ENCODE data around the gene ZNF407. TPM values are rescaled to one million over a fixed set of nuclear protein-coding genes. Genes with fewer than 3 reads are reported as not detected.

ZNF407 gene
- total and polyA plus RNA-seq, 4 donors, result 2.8 to 34.9 (median 9.5) TPM

GRCh38 chr18:74589021-74589420, 8.6 kb upstream of the ZNF407 start:
- Histone ChIP-seq H3K27me3 (ENCODE audit: control insufficient read depth in 3 of 3, insufficient read depth in 3 of 3, low read length in 2 of 3) (peaks cover 0 to 7% (median 0%) of the 10 kb centered on the region in 3 donors), H3K36me3 (ENCODE audit: control insufficient read depth in 4 of 4, insufficient read depth in 4 of 4, low read length in 4 of 4) (peaks cover 0 to 6% (median 4%) of the 10 kb centered on the region in 4 donors), H3K4me3 (no peak overlapping the region), H3K4me1 (ENCODE audit: control insufficient read depth in 5 of 5, insufficient read depth in 5 of 5, low read length in 5 of 5) (no peaks in the 10 kb centered on the region), H3K27ac (ENCODE audit: low read depth in 1 of 2, low read length in 1 of 2) (no peak overlapping the region), H3K9me3 (ENCODE audit: control insufficient read depth in 4 of 4, insufficient read depth in 3 of 4, low read length in 3 of 4) (no peaks in the 10 kb centered on the region), H3K9ac (ENCODE audit: insufficient read depth in 1 of 2, low read length in 2 of 2) (no peak overlapping the region)
- WGBS, 2 donors, result 22 to 50% methylated on average over 6 of the region's 6 CpGs
- DNase-seq, result no peak
- ATAC-seq (ENCODE audit: insufficient read depth, low FRiP score), result no peak
- no peak for TF ChIP-seq CTCF (IDR thresholded peaks at IDR 0.05; ENCODE audit: control extremely low read depth, extremely low read depth)

DNA sequence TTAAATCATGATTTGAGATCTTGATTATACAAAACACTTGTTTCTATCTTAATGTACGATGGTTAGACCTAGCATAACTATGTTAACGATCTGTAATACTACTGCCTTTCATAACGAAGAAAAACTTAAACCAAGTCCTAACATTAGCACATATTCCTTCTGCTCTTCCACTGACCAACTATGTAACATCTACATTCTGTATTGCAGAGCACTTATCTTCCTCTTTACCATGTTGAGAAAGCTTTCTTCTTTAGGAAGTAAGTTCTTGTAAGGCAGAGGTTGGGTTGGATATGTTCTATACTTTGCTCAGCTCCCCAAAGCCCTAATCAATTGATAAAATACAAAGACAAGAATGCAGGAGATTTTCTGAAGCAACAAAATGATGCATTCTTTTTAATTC, 7.9 kb upstream of the ZNF407 start:
- H3K36me3 ChIP-seq (ENCODE audit: control insufficient read depth in 4 of 4, insufficient read depth in 4 of 4, low read length in 4 of 4), result peaks cover 0 to 7% (median 4%) of the 10 kb centered on the region in 4 donors
- 23 to 64% methylated on average over 3 of the region's 3 CpGs for WGBS, 2 donors
- no peaks in the 10 kb centered on the region for H3K9me3 ChIP-seq (ENCODE audit: control insufficient read depth in 4 of 4, insufficient read depth in 3 of 4, low read length in 3 of 4)
- no peak overlapping the region for H3K4me3 ChIP-seq
- no peaks in the 10 kb centered on the region for H3K4me1 ChIP-seq (ENCODE audit: control insufficient read depth in 5 of 5, insufficient read depth in 5 of 5, low read length in 5 of 5)
- peaks cover 0 to 7% (median 0%) of the 10 kb centered on the region in 3 donors for H3K27me3 ChIP-seq (ENCODE audit: control insufficient read depth in 3 of 3, insufficient read depth in 3 of 3, low read length in 2 of 3)
- ATAC-seq (ENCODE audit: insufficient read depth, low FRiP score) (no peak), DNase-seq (no peak)
- TF ChIP-seq CTCF (IDR thresholded peaks at IDR 0.05; ENCODE audit: control extremely low read depth, extremely low read depth), result no peak
- H3K27ac ChIP-seq (ENCODE audit: low read depth in 1 of 2, low read length in 1 of 2), result no peak overlapping the region
- no peak overlapping the region for H3K9ac ChIP-seq (ENCODE audit: insufficient read depth in 1 of 2, low read length in 2 of 2)

DNA sequence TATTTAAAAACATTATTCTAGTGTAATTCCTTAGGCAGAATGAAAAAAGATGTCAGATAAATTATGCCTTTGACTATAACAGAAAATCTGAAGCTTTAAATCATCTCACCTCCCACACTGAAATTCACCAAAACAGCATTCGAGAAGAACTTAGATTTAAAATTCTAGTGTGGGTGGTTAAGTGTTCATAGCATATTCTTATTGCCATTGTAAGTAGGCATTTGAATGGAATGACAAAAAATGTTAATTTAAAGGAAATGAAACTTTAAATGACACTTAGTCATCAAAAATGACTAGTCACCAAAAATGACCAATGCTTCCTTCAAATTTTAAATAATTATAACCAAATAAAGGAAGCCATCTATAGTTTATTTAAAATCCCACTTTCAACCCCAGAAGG, 7.0 kb upstream of the ZNF407 start:
- 64 to 76% methylated on average over 1 of the region's 1 CpG for WGBS, 2 donors
- H3K4me1 ChIP-seq (ENCODE audit: control insufficient read depth in 5 of 5, insufficient read depth in 5 of 5, low read length in 5 of 5), result peaks cover 0 to 3% (median 0%) of the 10 kb centered on the region in 5 donors
- DNase-seq, result no peak
- no peak for ATAC-seq (ENCODE audit: insufficient read depth, low FRiP score)
- TF ChIP-seq CTCF (IDR thresholded peaks at IDR 0.05; ENCODE audit: control extremely low read depth, extremely low read depth), result no peak
- peaks cover 0 to 4% (median 0%) of the 10 kb centered on the region in 3 donors for H3K27me3 ChIP-seq (ENCODE audit: control insufficient read depth in 3 of 3, insufficient read depth in 3 of 3, low read length in 2 of 3)
- H3K9ac ChIP-seq (ENCODE audit: insufficient read depth in 1 of 2, low read length in 2 of 2), result no peak overlapping the region
- H3K4me3 ChIP-seq, result no peak overlapping the region
- H3K36me3 ChIP-seq (ENCODE audit: control insufficient read depth in 4 of 4, insufficient read depth in 4 of 4, low read length in 4 of 4), result peaks cover 0 to 7% (median 4%) of the 10 kb centered on the region in 4 donors
- H3K27ac ChIP-seq (ENCODE audit: low read depth in 1 of 2, low read length in 1 of 2), result no peak overlapping the region
- H3K9me3 ChIP-seq (ENCODE audit: control insufficient read depth in 4 of 4, insufficient read depth in 3 of 4, low read length in 3 of 4), result no peaks in the 10 kb centered on the region

DNA sequence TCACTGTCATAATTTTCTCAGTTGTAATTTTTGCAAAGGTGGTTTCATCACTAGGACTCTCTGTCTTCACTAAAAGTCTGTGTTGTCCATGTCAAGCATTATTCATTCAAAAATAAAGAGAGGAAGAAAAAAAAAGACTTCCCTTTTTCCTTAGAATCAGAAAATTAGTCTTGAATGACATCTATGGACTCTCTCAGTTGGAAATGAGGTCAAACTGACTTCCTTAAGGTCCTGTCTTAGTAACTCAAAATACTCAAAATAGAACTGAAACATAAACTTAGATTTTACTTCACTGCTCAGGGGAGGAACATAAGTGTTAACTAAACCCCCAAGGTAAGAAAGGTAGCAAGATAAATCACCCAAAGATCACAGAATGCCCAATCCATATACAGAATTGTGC, 2.2 kb upstream of the ZNF407 start:
- ATAC-seq (ENCODE audit: insufficient read depth, low FRiP score), result no peak
- no peaks in the 10 kb centered on the region for H3K27me3 ChIP-seq (ENCODE audit: control insufficient read depth in 3 of 3, insufficient read depth in 3 of 3, low read length in 2 of 3)

More for the DNA sequence above, 2.2 kb upstream of the ZNF407 start:
- no peak for TF ChIP-seq CTCF (IDR thresholded peaks at IDR 0.05; ENCODE audit: control extremely low read depth, extremely low read depth)
- H3K36me3 ChIP-seq (ENCODE audit: control insufficient read depth in 4 of 4, insufficient read depth in 4 of 4, low read length in 4 of 4), result peaks cover 0 to 7% (median 4%) of the 10 kb centered on the region in 4 donors
- H3K27ac ChIP-seq (ENCODE audit: low read depth in 1 of 2, low read length in 1 of 2), result no peak overlapping the region
- DNase-seq, result no peak
- no peak overlapping the region for H3K4me3 ChIP-seq
- H3K9ac ChIP-seq (ENCODE audit: insufficient read depth in 1 of 2, low read length in 2 of 2), result no peak overlapping the region
- peaks cover 4 to 22% (median 6%) of the 10 kb centered on the region in 5 donors for H3K4me1 ChIP-seq (ENCODE audit: control insufficient read depth in 5 of 5, insufficient read depth in 5 of 5, low read length in 5 of 5)
- no peaks in the 10 kb centered on the region for H3K9me3 ChIP-seq (ENCODE audit: control insufficient read depth in 4 of 4, insufficient read depth in 3 of 4, low read length in 3 of 4)
